Lung (tissue), 12 donors: Measurements from ENCODE around the gene RECK. TPM values are rescaled to one million over a fixed set of nuclear protein-coding genes. Genes with fewer than 3 reads are reported as not detected.

Source experiments
- ATAC-seq: fragments of 200-7000 bp; cut with Tn5 transposase; one replicate; pipeline ENCODE4 v1.9.1; 2020; ENCODE audit warnings: moderate number of reproducible peaks; ENCODE audit not compliant: insufficient read depth, low FRiP score
- DNase-seq, 3 donors: peaks; one replicate each; pipeline ENCODE4 v3.0.0-alpha.2; 2013 to 2017
- H3K27ac ChIP-seq, 2 donors: one replicate each; pipeline ENCODE4 v1.5.1; 2013; ENCODE audit warnings: mild to moderate bottlenecking in 2 of 2, moderate library complexity in 2 of 2, control low read depth in 1 of 2, inconsistent platforms in 1 of 2, low read depth in 1 of 2, low read length in 1 of 2
- H3K27me3 ChIP-seq, 3 donors: one replicate each; pipeline ENCODE4 v1.5.1; 2013; ENCODE audit warnings: low read length in 2 of 3; ENCODE audit not compliant: control insufficient read depth in 3 of 3, insufficient read depth in 3 of 3
- H3K36me3 ChIP-seq, 4 donors: one replicate each; pipeline ENCODE4 v1.5.1; 2013; ENCODE audit warnings: low read length in 4 of 4, mild to moderate bottlenecking in 1 of 4, moderate library complexity in 1 of 4; ENCODE audit not compliant: control insufficient read depth in 4 of 4, insufficient read depth in 4 of 4
- H3K4me1 ChIP-seq, 5 donors: one replicate each; pipeline ENCODE4 v1.5.1; 2013; ENCODE audit warnings: low read length in 5 of 5, mild to moderate bottlenecking in 2 of 5, moderate library complexity in 1 of 5; ENCODE audit not compliant: control insufficient read depth in 5 of 5, insufficient read depth in 5 of 5
- H3K4me3 ChIP-seq: one replicate; pipeline ENCODE4 v1.5.1; 2013; ENCODE audit warnings: mild to moderate bottlenecking, control low read depth, moderate library complexity
- H3K9ac ChIP-seq, 2 donors: one replicate each; pipeline ENCODE4 v1.5.1; 2013; ENCODE audit warnings: low read length in 2 of 2, control low read depth in 1 of 2; ENCODE audit not compliant: insufficient read depth in 1 of 2
- H3K9me3 ChIP-seq, 4 donors: one replicate each; pipeline ENCODE4 v1.5.1; 2013; ENCODE audit warnings: low read length in 3 of 4, mild to moderate bottlenecking in 1 of 4, moderate library complexity in 1 of 4; ENCODE audit not compliant: control insufficient read depth in 4 of 4, insufficient read depth in 3 of 4
- WGBS, 2 donors: extraction: QIAGEN DNeasy Blood & Tissue Kit; methylation state at CpG; one replicate each; pipeline ENCODE4 v1.1.7; 2013; 5-methylcytosine and 5-hydroxymethylcytosine counted together
- polyA plus RNA-seq, 2 donors: library from polyadenylated mRNA; stranded (reverse); fragments of 200-250 nt; gene quantifications; one replicate each; pipeline ENCODE4 v1.2.1, GENCODE V29; 2013
- total RNA-seq, 2 donors: library from RNA; depleted of rRNA in 1 of 2; stranded (reverse); fragments of >200 nt in 1 of 2; gene quantifications; one replicate each; pipeline ENCODE4 v1.2.1, GENCODE V29; 2014 to 2021
- TF ChIP-seq, protein P1 (sequence below): IDR thresholded peaks from 2 replicates; pipeline ENCODE4 v1.5.1; 2012; ENCODE audit warnings: mild to moderate bottlenecking; ENCODE audit errors: control extremely low read depth, extremely low read depth
- donor health status: control.
- donor health status: control.
- donor health status: Bipolar disorder and iron deficiency.
- donor health status: healthy.
- donor health status: DM: yes; HTN: yes; CAD: no.

The RECK gene
- total and polyA plus RNA-seq, 4 donors: 4.5 to 19.3 (median 12.0) TPM

DNA sequence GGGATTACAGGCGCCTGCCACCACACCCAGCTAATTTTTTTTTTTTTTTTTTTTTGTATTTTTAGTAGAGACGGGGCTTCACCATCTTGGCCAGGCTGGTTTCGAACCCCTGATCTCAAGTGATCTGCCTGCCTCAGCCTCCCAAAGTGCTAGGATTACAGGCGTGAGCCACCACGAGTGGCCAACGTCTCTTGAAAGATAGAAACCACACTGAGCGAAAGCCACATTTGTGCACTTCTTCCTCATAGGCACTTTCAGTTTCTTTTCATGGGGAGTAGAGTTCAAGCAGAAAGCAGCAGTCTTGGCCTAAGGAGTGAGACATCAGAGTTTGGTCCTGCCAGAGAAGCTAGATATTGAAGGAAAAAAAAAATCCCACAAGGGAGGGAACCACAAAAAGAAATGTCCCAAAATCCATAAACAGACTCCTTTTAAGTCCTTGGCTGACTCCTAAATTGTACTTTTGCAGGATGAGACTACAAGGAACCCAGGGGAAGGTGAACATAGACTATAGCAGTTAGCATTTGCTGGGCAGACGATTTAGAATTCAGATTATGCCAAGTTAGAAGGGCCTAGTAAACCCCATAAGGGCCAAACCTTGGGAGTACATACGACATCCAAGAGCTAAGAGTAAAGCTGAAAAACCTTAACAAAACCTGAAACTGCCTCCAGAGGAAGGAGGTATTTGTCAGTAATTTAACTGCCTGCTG lies 55.9 kb downstream of the RECK start:
- no peak overlapping the region for H3K4me3 ChIP-seq
- DNase-seq (peak in 1 of 3 donors; percentile 8), ATAC-seq (no peak)
- H3K27me3 ChIP-seq: no peaks in the 10 kb centered on the region
- peak overlapping the region in 1 of 2 donors; percentile 13 for H3K9ac ChIP-seq
- H3K4me1 ChIP-seq: peaks cover 0 to 5% (median 0%) of the 10 kb centered on the region in 5 donors
- 71 to 72% methylated on average over 9 of the region's 9 CpGs for WGBS, 2 donors
- TF ChIP-seq, protein P1, sequence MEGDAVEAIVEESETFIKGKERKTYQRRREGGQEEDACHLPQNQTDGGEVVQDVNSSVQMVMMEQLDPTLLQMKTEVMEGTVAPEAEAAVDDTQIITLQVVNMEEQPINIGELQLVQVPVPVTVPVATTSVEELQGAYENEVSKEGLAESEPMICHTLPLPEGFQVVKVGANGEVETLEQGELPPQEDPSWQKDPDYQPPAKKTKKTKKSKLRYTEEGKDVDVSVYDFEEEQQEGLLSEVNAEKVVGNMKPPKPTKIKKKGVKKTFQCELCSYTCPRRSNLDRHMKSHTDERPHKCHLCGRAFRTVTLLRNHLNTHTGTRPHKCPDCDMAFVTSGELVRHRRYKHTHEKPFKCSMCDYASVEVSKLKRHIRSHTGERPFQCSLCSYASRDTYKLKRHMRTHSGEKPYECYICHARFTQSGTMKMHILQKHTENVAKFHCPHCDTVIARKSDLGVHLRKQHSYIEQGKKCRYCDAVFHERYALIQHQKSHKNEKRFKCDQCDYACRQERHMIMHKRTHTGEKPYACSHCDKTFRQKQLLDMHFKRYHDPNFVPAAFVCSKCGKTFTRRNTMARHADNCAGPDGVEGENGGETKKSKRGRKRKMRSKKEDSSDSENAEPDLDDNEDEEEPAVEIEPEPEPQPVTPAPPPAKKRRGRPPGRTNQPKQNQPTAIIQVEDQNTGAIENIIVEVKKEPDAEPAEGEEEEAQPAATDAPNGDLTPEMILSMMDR: no peak
- H3K36me3 ChIP-seq: peaks cover 0 to 1% (median 0%) of the 10 kb centered on the region in 4 donors
- no peaks in the 10 kb centered on the region for H3K9me3 ChIP-seq
- no peak overlapping the region for H3K27ac ChIP-seq

DNA sequence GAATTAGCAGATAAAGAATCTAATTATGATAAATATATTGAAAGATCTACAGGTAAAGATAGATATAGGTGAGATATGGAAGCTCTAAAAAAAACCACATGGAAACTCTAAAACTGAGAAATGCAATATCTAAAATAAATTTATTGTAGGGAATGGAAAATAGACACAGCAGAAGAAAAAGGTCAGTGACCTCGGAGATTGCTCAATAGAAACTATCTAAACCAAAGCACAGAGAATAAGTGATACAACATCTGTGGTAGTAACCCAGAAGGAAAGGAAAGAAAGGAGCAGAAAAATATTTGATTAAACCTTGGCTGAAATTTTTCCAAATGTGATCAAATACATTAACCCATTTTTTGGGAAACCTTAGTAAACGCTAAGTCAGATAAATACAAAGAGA lies 56.7 kb downstream of the RECK start:
- Histone ChIP-seq H3K4me1 (peaks cover 0 to 5% (median 0%) of the 10 kb centered on the region in 5 donors), H3K27me3 (no peaks in the 10 kb centered on the region), H3K27ac (no peak overlapping the region), H3K9ac (no peak overlapping the region), H3K36me3 (no peaks in the 10 kb centered on the region), H3K9me3 (no peaks in the 10 kb centered on the region), H3K4me3 (no peak overlapping the region)
- WGBS, 2 donors: 83 to 87% methylated on average over 2 of the region's 2 CpGs
- TF ChIP-seq, protein P1: no peak
- ATAC-seq: no peak
- peak in 1 of 3 donors; percentile 7 for DNase-seq

DNA sequence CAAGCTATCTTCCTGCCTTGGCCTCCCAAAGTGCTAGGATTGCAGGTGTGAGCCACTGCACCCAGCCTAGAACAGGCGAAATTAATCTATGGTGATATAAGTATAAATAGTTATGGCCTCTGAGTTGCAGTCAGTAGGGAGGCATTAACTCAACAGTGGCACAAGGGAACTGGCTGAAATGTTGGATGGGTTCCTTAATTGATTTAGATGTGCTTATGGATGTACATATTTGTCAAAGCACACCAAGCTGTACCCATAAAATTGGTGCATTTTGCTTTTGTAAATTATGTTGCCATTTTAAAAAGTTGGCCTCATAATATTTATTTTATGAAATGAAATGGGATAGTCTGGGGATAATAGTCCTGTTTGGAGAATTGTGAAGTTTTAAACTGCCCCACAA lies 63.0 kb downstream of the RECK start:
- no peak for DNase-seq
- Histone ChIP-seq H3K9ac (no peak overlapping the region), H3K36me3 (peaks cover 0 to 4% (median 1%) of the 10 kb centered on the region in 4 donors), H3K27me3 (no peaks in the 10 kb centered on the region), H3K9me3 (no peaks in the 10 kb centered on the region), H3K27ac (no peak overlapping the region), H3K4me1 (no peaks in the 10 kb centered on the region), H3K4me3 (no peak overlapping the region)
- TF ChIP-seq, protein P1: no peak
- 93 to 97% methylated on average over 1 of the region's 1 CpG for WGBS, 2 donors
- no peak for ATAC-seq
